SH-SY5Y (cell line): Measurements from ENCODE around the gene TMED3.

ENCODE experiments used
- GATA2 ChIP-seq: IDR thresholded peaks from 2 replicates; pipeline ENCODE4 v1.6.1; 2011; ENCODE audit warnings: mild to moderate bottlenecking, low read depth, low read length
- GATA3 ChIP-seq: IDR thresholded peaks from 2 replicates; pipeline ENCODE4 v1.6.1; 2011; ENCODE audit warnings: low read depth, mild to moderate bottlenecking, low read length, moderate library complexity

GRCh38 chr15:79337591-79337990 lies 26.7 kb downstream of the TMED3 start:
- TF ChIP-seq GATA2 (no peak), GATA3 (no peak)
